ENCODE data around the gene KCNIP3.

The KCNIP3 gene

GRCh38 chr2:95325590-95326432 lies 28.7 kb downstream of the KCNIP3 start:
- H3K23ac ChIP-seq (ENCODE audit: low read length in 2 of 2): no peak overlapping the region
- H3K4me1 ChIP-seq (ENCODE audit: control insufficient read depth, insufficient read depth, low read depth, low read length): peaks cover 40% of the 10 kb centered on the region
- no peak overlapping the region for H3K18ac ChIP-seq (ENCODE audit: low read depth in 1 of 2, low read length in 2 of 2)
- H3K4ac ChIP-seq (ENCODE audit: low read depth in 1 of 2, low read length in 2 of 2): no peak overlapping the region
- no peak overlapping the region for H3K14ac ChIP-seq (ENCODE audit: low read length in 2 of 2)
- no peak overlapping the region for H3K4me3 ChIP-seq (ENCODE audit: insufficient read depth in 1 of 2, low read depth in 1 of 2, low read length in 2 of 2)
- H2BK120ac ChIP-seq (ENCODE audit: low read depth, low read length): no peak overlapping the region
- no peak overlapping the region for H4K91ac ChIP-seq (ENCODE audit: low read length)
- H2AFZ ChIP-seq (ENCODE audit: low read depth, low read length): no peak overlapping the region
- no peak overlapping the region for H2BK12ac ChIP-seq (ENCODE audit: low read length in 2 of 2)
- H3K79me1 ChIP-seq (replicated peaks; ENCODE audit: low read length, poor library complexity, severe bottlenecking): no peaks in the 10 kb centered on the region
- no peak overlapping the region for H2BK15ac ChIP-seq (ENCODE audit: low read depth, poor library complexity, severe bottlenecking)
- H3K9ac ChIP-seq (ENCODE audit: low read length): no peak overlapping the region
- WGBS: 90% methylated on average over 10 of the region's 10 CpGs
- H2BK5ac ChIP-seq (ENCODE audit: low read depth, low read length, poor library complexity, severe bottlenecking): no peak overlapping the region
- H3K9me3 ChIP-seq (ENCODE audit: control insufficient read depth, low read length): no peaks in the 10 kb centered on the region
- peak overlapping the region; percentile 3 for H2AK5ac ChIP-seq (ENCODE audit: low read length, severe bottlenecking)
- H3K27ac ChIP-seq (ENCODE audit: low read length, poor library complexity, severe bottlenecking): no peak overlapping the region
- DNase-seq: no peak
- no peaks in the 10 kb centered on the region for H3K36me3 ChIP-seq (ENCODE audit: control insufficient read depth in 1 of 2, insufficient read depth in 2 of 2, low read depth in 1 of 2, low read length in 2 of 2)
- H3K4me2 ChIP-seq (ENCODE audit: low read length, poor library complexity, severe bottlenecking): no peak overlapping the region
- H3K27me3 ChIP-seq (ENCODE audit: control insufficient read depth in 1 of 2, insufficient read depth in 1 of 2, low read length in 2 of 2): peaks cover 0 to 17% of the 10 kb centered on the region in 2 experiments
- H4K8ac ChIP-seq (ENCODE audit: low read length): no peak overlapping the region

GRCh38 chr2:95326433-95327140 lies 29.4 kb downstream of the KCNIP3 start:
- H3K36me3 ChIP-seq (ENCODE audit: control insufficient read depth in 1 of 2, insufficient read depth in 2 of 2, low read depth in 1 of 2, low read length in 2 of 2): no peaks in the 10 kb centered on the region
- H3K18ac ChIP-seq (ENCODE audit: low read depth in 1 of 2, low read length in 2 of 2): no peak overlapping the region
- H4K91ac ChIP-seq (ENCODE audit: low read length): no peak overlapping the region
- WGBS: 90% methylated on average over 30 of the region's 30 CpGs
- H2AFZ ChIP-seq (ENCODE audit: low read depth, low read length): no peak overlapping the region
- H3K4me3 ChIP-seq (ENCODE audit: insufficient read depth in 1 of 2, low read depth in 1 of 2, low read length in 2 of 2): no peak overlapping the region
- H2BK120ac ChIP-seq (ENCODE audit: low read depth, low read length): no peak overlapping the region
- peak overlapping the region; percentile 47 for H2AK5ac ChIP-seq (ENCODE audit: low read length, severe bottlenecking)
- peaks cover 41% of the 10 kb centered on the region for H3K4me1 ChIP-seq (ENCODE audit: control insufficient read depth, insufficient read depth, low read depth, low read length)
- no peak overlapping the region for H3K23ac ChIP-seq (ENCODE audit: low read length in 2 of 2)
- H3K79me1 ChIP-seq (replicated peaks; ENCODE audit: low read length, poor library complexity, severe bottlenecking): no peaks in the 10 kb centered on the region
- no peak overlapping the region for H3K4ac ChIP-seq (ENCODE audit: low read depth in 1 of 2, low read length in 2 of 2)
- H3K14ac ChIP-seq (ENCODE audit: low read length in 2 of 2): no peak overlapping the region
- no peak overlapping the region for H3K4me2 ChIP-seq (ENCODE audit: low read length, poor library complexity, severe bottlenecking)
- no peak for DNase-seq
- H3K9ac ChIP-seq (ENCODE audit: low read length): no peak overlapping the region
- no peaks in the 10 kb centered on the region for H3K9me3 ChIP-seq (ENCODE audit: control insufficient read depth, low read length)
- no peak overlapping the region for H3K27ac ChIP-seq (ENCODE audit: low read length, poor library complexity, severe bottlenecking)
- no peak overlapping the region for H2BK12ac ChIP-seq (ENCODE audit: low read length in 2 of 2)
- H4K8ac ChIP-seq (ENCODE audit: low read length): no peak overlapping the region
- peaks cover 0 to 20% of the 10 kb centered on the region in 2 experiments for H3K27me3 ChIP-seq (ENCODE audit: control insufficient read depth in 1 of 2, insufficient read depth in 1 of 2, low read length in 2 of 2)
- H2BK15ac ChIP-seq (ENCODE audit: low read depth, poor library complexity, severe bottlenecking): no peak overlapping the region
- H2BK5ac ChIP-seq (ENCODE audit: low read depth, low read length, poor library complexity, severe bottlenecking): no peak overlapping the region

- Histone ChIP-seq H3K14ac (ENCODE audit: low read length in 2 of 2) (no peak overlapping the region), H3K4me3 (ENCODE audit: insufficient read depth in 1 of 2, low read depth in 1 of 2, low read length in 2 of 2) (no peak overlapping the region), H2BK120ac (ENCODE audit: low read depth, low read length) (no peak overlapping the region), H3K9me3 (ENCODE audit: control insufficient read depth, low read length) (no peaks in the 10 kb centered on the region), H3K23ac (ENCODE audit: low read length in 2 of 2) (no peak overlapping the region), H4K8ac (ENCODE audit: low read length) (no peak overlapping the region), H3K18ac (ENCODE audit: low read depth in 1 of 2, low read length in 2 of 2) (no peak overlapping the region), H3K27ac (ENCODE audit: low read length, poor library complexity, severe bottlenecking) (peak overlapping the region; percentile 90), H3K4me1 (ENCODE audit: control insufficient read depth, insufficient read depth, low read depth, low read length) (peaks cover 43% of the 10 kb centered on the region), H4K91ac (ENCODE audit: low read length) (no peak overlapping the region), H2BK15ac (ENCODE audit: low read depth, poor library complexity, severe bottlenecking) (no peak overlapping the region), H3K36me3 (ENCODE audit: control insufficient read depth in 1 of 2, insufficient read depth in 2 of 2, low read depth in 1 of 2, low read length in 2 of 2) (no peaks in the 10 kb centered on the region), H2AFZ (ENCODE audit: low read depth, low read length) (no peak overlapping the region), H3K4ac (ENCODE audit: low read depth in 1 of 2, low read length in 2 of 2) (no peak overlapping the region), H2BK5ac (ENCODE audit: low read depth, low read length, poor library complexity, severe bottlenecking) (no peak overlapping the region), H3K4me2 (ENCODE audit: low read length, poor library complexity, severe bottlenecking) (no peak overlapping the region), H3K27me3 (ENCODE audit: control insufficient read depth in 1 of 2, insufficient read depth in 1 of 2, low read length in 2 of 2) (peaks cover 0 to 20% of the 10 kb centered on the region in 2 experiments), H3K9ac (ENCODE audit: low read length) (no peak overlapping the region), H2BK12ac (ENCODE audit: low read length in 2 of 2) (no peak overlapping the region), H2AK5ac (ENCODE audit: low read length, severe bottlenecking) (peak overlapping the region; percentile 56), H3K79me1 (replicated peaks; ENCODE audit: low read length, poor library complexity, severe bottlenecking) (no peaks in the 10 kb centered on the region)
- no peak for DNase-seq
- 74% methylated on average over 6 of the region's 7 CpGs for WGBS
Measured at GRCh38 chr2:95327861-95328260, 30.7 kb downstream of the KCNIP3 start.

- H3K4me1 ChIP-seq (ENCODE audit: control insufficient read depth, insufficient read depth, low read depth, low read length): peaks cover 41% of the 10 kb centered on the region
- H2BK120ac ChIP-seq (ENCODE audit: low read depth, low read length): no peak overlapping the region
- peak overlapping the region; percentile 45 for H2BK5ac ChIP-seq (ENCODE audit: low read depth, low read length, poor library complexity, severe bottlenecking)
- no peak overlapping the region for H4K91ac ChIP-seq (ENCODE audit: low read length)
- no peak overlapping the region for H2BK12ac ChIP-seq (ENCODE audit: low read length in 2 of 2)
- H3K4ac ChIP-seq (ENCODE audit: low read depth in 1 of 2, low read length in 2 of 2): no peak overlapping the region
- H4K8ac ChIP-seq (ENCODE audit: low read length): no peak overlapping the region
- H3K9ac ChIP-seq (ENCODE audit: low read length): no peak overlapping the region
- no peak overlapping the region for H2BK15ac ChIP-seq (ENCODE audit: low read depth, poor library complexity, severe bottlenecking)
- no peaks in the 10 kb centered on the region for H3K36me3 ChIP-seq (ENCODE audit: control insufficient read depth in 1 of 2, insufficient read depth in 2 of 2, low read depth in 1 of 2, low read length in 2 of 2)
- H3K9me3 ChIP-seq (ENCODE audit: control insufficient read depth, low read length): no peaks in the 10 kb centered on the region
- H3K4me3 ChIP-seq (ENCODE audit: insufficient read depth in 1 of 2, low read depth in 1 of 2, low read length in 2 of 2): no peak overlapping the region
- peaks cover 0 to 20% of the 10 kb centered on the region in 2 experiments for H3K27me3 ChIP-seq (ENCODE audit: control insufficient read depth in 1 of 2, insufficient read depth in 1 of 2, low read length in 2 of 2)
- WGBS: 79% methylated on average over 15 of the region's 15 CpGs
- no peak overlapping the region for H3K18ac ChIP-seq (ENCODE audit: low read depth in 1 of 2, low read length in 2 of 2)
- no peak overlapping the region for H3K14ac ChIP-seq (ENCODE audit: low read length in 2 of 2)
- H3K79me1 ChIP-seq (replicated peaks; ENCODE audit: low read length, poor library complexity, severe bottlenecking): no peaks in the 10 kb centered on the region
- H2AFZ ChIP-seq (ENCODE audit: low read depth, low read length): no peak overlapping the region
- no peak for DNase-seq
- H2AK5ac ChIP-seq (ENCODE audit: low read length, severe bottlenecking): peak overlapping the region; percentile 86
- peak overlapping the region; percentile 90 for H3K27ac ChIP-seq (ENCODE audit: low read length, poor library complexity, severe bottlenecking)
- H3K4me2 ChIP-seq (ENCODE audit: low read length, poor library complexity, severe bottlenecking): no peak overlapping the region
- no peak overlapping the region for H3K23ac ChIP-seq (ENCODE audit: low read length in 2 of 2)
Measured at GRCh38 chr2:95328358-95329125, 31.4 kb downstream of the KCNIP3 start.
